Measurements from ENCODE around the gene GSN. TPM values are rescaled to one million over a fixed set of nuclear protein-coding genes. Genes with fewer than 3 reads are reported as not detected.

The GSN gene
- total and polyA plus RNA-seq, 2 donors (not counting 1 experiment from before 2014, with no cell fraction given), result 38.4 to 45.4 TPM

DNA sequence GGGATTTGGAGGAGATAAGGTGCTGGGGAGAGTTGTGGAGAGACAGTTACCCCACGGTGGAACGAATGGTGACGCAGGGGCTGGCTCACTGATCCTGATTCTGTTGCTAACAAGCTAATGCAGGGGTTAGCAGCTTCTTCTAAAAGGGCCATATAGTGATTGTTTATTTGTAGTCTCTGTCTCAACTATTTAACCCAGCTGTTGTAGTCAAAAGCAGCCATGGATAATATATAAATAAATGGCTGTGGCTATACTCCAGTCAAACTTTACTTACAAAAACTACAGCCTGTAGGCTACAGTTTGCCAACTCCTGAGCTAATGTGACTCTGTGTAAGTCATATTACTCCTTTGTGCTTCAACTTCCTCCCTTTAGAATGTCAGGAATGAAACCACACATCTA is 80.3 kb downstream of the GSN start:
- intact Hi-C loops (cut with micrococcal nuclease), result no loop called here
- 97% methylated on average over 3 of the region's 3 CpGs for whole genome bisulfite sequencing (ENCODE audit: insufficient coverage)
- H3K4me1 Mint-ChIP-seq, result no peaks in the 10 kb centered on the region
- H3K9me3 Mint-ChIP-seq (ENCODE audit: insufficient read depth), result no peaks in the 10 kb centered on the region
- Histone ChIP-seq H3K4me3 (ENCODE audit: control extremely low read depth in 1 of 5, extremely low read depth in 1 of 5, insufficient read depth in 1 of 5, low read depth in 2 of 5, low read length in 4 of 5) (no peak overlapping the region), H3K36me3 (replicated peaks in 1 of 2; ENCODE audit: control extremely low read depth in 1 of 2, control insufficient read depth in 1 of 2, extremely low read depth in 1 of 2, insufficient read depth in 2 of 2, low read length in 1 of 2) (no peaks in the 10 kb centered on the region), H3K27me3 (replicated peaks in 1 of 4; ENCODE audit: control extremely low read depth in 1 of 4, control insufficient read depth in 3 of 4, insufficient read depth in 4 of 4, low read length in 3 of 4) (no peaks in the 10 kb centered on the region), H3K9ac (ENCODE audit: low read length) (no peak overlapping the region), H3K9me3 (ENCODE audit: control extremely low read depth in 1 of 3, control insufficient read depth in 2 of 3, insufficient read depth in 1 of 3, low read length in 2 of 3) (no peaks in the 10 kb centered on the region), H4K20me1 (ENCODE audit: control insufficient read depth, insufficient read depth, low read length, poor library complexity, severe bottlenecking) (no peaks in the 10 kb centered on the region), H3K27ac (ENCODE audit: low read length in 2 of 2) (no peak overlapping the region), H2AFZ (ENCODE audit: insufficient read depth, low read depth, low read length, poor library complexity, severe bottlenecking) (no peak overlapping the region), H3K79me2 (ENCODE audit: control insufficient read depth, insufficient read depth, low read length) (no peaks in the 10 kb centered on the region), H3K4me1 (ENCODE audit: control insufficient read depth in 2 of 2, insufficient read depth in 2 of 2, low read length in 2 of 2) (no peaks in the 10 kb centered on the region), H3K4me2 (replicated peaks; ENCODE audit: low read depth, low read length, poor library complexity, severe bottlenecking) (no peak overlapping the region)
- DNase-seq (no peak), ATAC-seq (ENCODE audit: low read depth) (no peak)
- no peaks in the 10 kb centered on the region for H3K27me3 Mint-ChIP-seq
- ChIA-PET CTCF (interaction anchor here (1.0 to 2.1 kb wide), 2 partner anchors 41 to 51 kb away, joined by 3 to 7 read pairs; no protein-coding TSS in a partner anchor), POLR2A (no interaction called here)
- no peak overlapping the region for H3K4me3 Mint-ChIP-seq
- no peak overlapping the region for H3K27ac Mint-ChIP-seq
- TF ChIP-seq EZH2 (IDR thresholded peaks at IDR 0.05; ENCODE audit: borderline replicate concordance, insufficient read depth, low read depth, low read length, poor library complexity, severe bottlenecking), result no peak

DNA sequence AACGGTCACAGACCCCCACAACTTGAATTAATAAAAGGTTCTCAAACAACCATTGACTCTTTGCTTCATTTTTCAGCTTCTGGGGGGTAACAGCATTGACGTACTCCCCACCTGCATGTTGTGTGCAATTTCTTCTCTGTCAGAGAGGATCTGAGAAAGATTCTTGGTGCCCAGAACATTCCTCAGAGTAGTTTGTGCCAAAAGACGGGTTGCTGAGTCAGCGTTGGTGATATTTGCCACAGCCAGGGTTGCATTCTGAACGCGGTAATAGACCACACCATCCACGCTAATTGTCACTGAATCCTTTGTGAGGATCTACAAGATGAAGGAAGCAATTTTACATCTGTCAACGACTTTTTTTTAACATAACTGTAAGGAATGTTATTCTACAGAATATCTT is 81.0 kb downstream of the GSN start:
- 97% methylated on average over 5 of the region's 8 CpGs for WGBS (ENCODE audit: insufficient coverage)
- no peak overlapping the region for H3K9ac ChIP-seq (ENCODE audit: low read length)
- Mint-ChIP-seq H3K27ac (no peak overlapping the region), H3K27me3 (no peaks in the 10 kb centered on the region), H3K4me1 (peaks cover 6% of the 10 kb centered on the region), H3K9me3 (ENCODE audit: insufficient read depth) (no peaks in the 10 kb centered on the region), H3K4me3 (no peak overlapping the region)
- H3K4me1 ChIP-seq (ENCODE audit: control insufficient read depth in 2 of 2, insufficient read depth in 2 of 2, low read length in 2 of 2), result no peaks in the 10 kb centered on the region
- no peak for ATAC-seq (ENCODE audit: low read depth)
- H3K36me3 ChIP-seq (replicated peaks in 1 of 2; ENCODE audit: control extremely low read depth in 1 of 2, control insufficient read depth in 1 of 2, extremely low read depth in 1 of 2, insufficient read depth in 2 of 2, low read length in 1 of 2), result no peaks in the 10 kb centered on the region
- H3K4me3 ChIP-seq (ENCODE audit: control extremely low read depth in 1 of 5, extremely low read depth in 1 of 5, insufficient read depth in 1 of 5, low read depth in 2 of 5, low read length in 4 of 5), result no peak overlapping the region
- no peak for DNase-seq
- ChIA-PET CTCF (interaction anchor here (0.8 to 2.1 kb wide), 4 partner anchors 14 to 133 kb away, joined by 3 to 7 read pairs (median 3); no protein-coding TSS in a partner anchor), POLR2A (no interaction called here)
- no peak overlapping the region for H3K4me2 ChIP-seq (replicated peaks; ENCODE audit: low read depth, low read length, poor library complexity, severe bottlenecking)
- H3K9me3 ChIP-seq (ENCODE audit: control extremely low read depth in 1 of 3, control insufficient read depth in 2 of 3, insufficient read depth in 1 of 3, low read length in 2 of 3), result no peaks in the 10 kb centered on the region
- intact Hi-C loops (cut with micrococcal nuclease), result no loop called here
- H3K79me2 ChIP-seq (ENCODE audit: control insufficient read depth, insufficient read depth, low read length), result no peaks in the 10 kb centered on the region
- TF ChIP-seq CTCF (IDR thresholded peaks at IDR 0.05) (no peak), EZH2 (IDR thresholded peaks at IDR 0.05; ENCODE audit: borderline replicate concordance, insufficient read depth, low read depth, low read length, poor library complexity, severe bottlenecking) (no peak)
- no peaks in the 10 kb centered on the region for H3K27me3 ChIP-seq (replicated peaks in 1 of 4; ENCODE audit: control extremely low read depth in 1 of 4, control insufficient read depth in 3 of 4, insufficient read depth in 4 of 4, low read length in 3 of 4)
- no peaks in the 10 kb centered on the region for H4K20me1 ChIP-seq (ENCODE audit: control insufficient read depth, insufficient read depth, low read length, poor library complexity, severe bottlenecking)
- H3K27ac ChIP-seq (ENCODE audit: low read length in 2 of 2), result no peak overlapping the region
- H2AFZ ChIP-seq (ENCODE audit: insufficient read depth, low read depth, low read length, poor library complexity, severe bottlenecking), result no peak overlapping the region
